ENCODE data around the gene AIF1L. TPM values are rescaled to one million over a fixed set of nuclear protein-coding genes. Genes with fewer than 3 reads are reported as not detected.
"Not testable (repeated sequence)": the region's sequence is repeated elsewhere in the genome, so short reads cannot be mapped to it uniquely, and the experiment has no call there.

Gene AIF1L
- polyA plus RNA-seq, 1 experiment, result 0.05 TPM

DNA sequence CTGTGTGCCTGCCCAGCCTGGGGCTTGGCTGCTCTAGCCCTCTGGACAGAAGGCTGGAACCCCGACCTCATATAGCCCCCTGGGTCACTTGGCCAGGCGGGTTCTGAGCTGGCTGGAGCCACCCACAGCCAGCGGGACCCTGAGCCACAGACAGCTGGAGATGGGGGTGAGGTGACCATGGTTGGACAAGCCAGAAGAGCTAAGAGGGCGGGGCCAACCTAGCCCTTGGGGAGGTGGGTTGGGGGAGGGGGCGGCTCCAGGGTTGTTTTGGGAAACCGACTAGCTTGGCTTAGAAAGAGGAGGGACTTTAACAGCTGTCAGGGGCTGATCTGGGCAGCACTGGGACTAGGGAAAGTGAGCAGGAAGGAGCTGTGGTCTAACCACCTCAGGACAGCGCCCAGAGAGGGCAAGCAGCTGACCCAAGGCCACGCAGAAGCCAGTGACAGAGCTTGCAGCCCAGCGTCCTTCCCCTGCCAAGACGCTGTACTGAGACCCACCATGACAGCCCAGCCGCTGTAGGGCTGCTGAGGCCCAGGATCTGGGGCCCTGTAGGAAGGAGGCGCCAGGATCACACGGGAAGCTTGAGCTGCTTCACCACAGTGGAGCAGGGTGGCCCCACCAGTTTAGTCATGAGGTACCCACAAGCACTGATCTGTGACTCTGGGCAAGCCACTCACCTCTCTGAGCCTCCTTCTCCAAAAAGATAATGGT is 2.2 kb downstream of the AIF1L start:
- CTCF ChIA-PET, result interaction anchor here (1.1 to 1.3 kb wide), 2 partner anchors 11 to 41 kb away, joined by 3 read pairs; no protein-coding TSS in a partner anchor
- no peak for DNase-seq (ENCODE audit: low read depth)
- Histone ChIP-seq H3K27me3 (ENCODE audit: control insufficient read depth, insufficient read depth, low read length) (peaks cover 30% of the 10 kb centered on the region), H3K36me3 (ENCODE audit: control insufficient read depth, insufficient read depth, low read length) (no peaks in the 10 kb centered on the region), H3K4me3 (ENCODE audit: low read depth, low read length) (no peak overlapping the region)
- POLR2A ChIA-PET, result interaction anchor here (0.6 kb wide), 1 partner anchor 229 kb away, joined by 6 read pairs; no protein-coding TSS in a partner anchor
- TF ChIP-seq, protein P1, sequence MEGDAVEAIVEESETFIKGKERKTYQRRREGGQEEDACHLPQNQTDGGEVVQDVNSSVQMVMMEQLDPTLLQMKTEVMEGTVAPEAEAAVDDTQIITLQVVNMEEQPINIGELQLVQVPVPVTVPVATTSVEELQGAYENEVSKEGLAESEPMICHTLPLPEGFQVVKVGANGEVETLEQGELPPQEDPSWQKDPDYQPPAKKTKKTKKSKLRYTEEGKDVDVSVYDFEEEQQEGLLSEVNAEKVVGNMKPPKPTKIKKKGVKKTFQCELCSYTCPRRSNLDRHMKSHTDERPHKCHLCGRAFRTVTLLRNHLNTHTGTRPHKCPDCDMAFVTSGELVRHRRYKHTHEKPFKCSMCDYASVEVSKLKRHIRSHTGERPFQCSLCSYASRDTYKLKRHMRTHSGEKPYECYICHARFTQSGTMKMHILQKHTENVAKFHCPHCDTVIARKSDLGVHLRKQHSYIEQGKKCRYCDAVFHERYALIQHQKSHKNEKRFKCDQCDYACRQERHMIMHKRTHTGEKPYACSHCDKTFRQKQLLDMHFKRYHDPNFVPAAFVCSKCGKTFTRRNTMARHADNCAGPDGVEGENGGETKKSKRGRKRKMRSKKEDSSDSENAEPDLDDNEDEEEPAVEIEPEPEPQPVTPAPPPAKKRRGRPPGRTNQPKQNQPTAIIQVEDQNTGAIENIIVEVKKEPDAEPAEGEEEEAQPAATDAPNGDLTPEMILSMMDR (IDR thresholded peaks at IDR 0.05; ENCODE audit: insufficient read depth, low read depth, low read length), result no peak

GRCh38 chr9:131099102-131099606 is 2.8 kb downstream of the AIF1L start:
- POLR2A ChIA-PET, result interaction anchor here (0.6 kb wide), 1 partner anchor 228 kb away, joined by 6 read pairs; no protein-coding TSS in a partner anchor
- Histone ChIP-seq H3K27me3 (ENCODE audit: control insufficient read depth, insufficient read depth, low read length) (peaks cover 30% of the 10 kb centered on the region), H3K4me3 (ENCODE audit: low read depth, low read length) (no peak overlapping the region), H3K36me3 (ENCODE audit: control insufficient read depth, insufficient read depth, low read length) (no peaks in the 10 kb centered on the region)
- CTCF ChIA-PET, result interaction anchor here (0.6 to 1.1 kb wide), 3 partner anchors 11 to 52 kb away, joined by 3 read pairs; no protein-coding TSS in a partner anchor
- TF ChIP-seq, protein P1 (IDR thresholded peaks at IDR 0.05; ENCODE audit: insufficient read depth, low read depth, low read length), result no peak
- DNase-seq (ENCODE audit: low read depth), result no peak

GRCh38 chr9:131099845-131100244 is 3.5 kb downstream of the AIF1L start:
- POLR2A ChIA-PET; H3K36me3 ChIP-seq (ENCODE audit: control insufficient read depth, insufficient read depth, low read length); DNase-seq (ENCODE audit: low read depth); H3K4me3 ChIP-seq (ENCODE audit: low read depth, low read length): not testable (repeated sequence)
- peaks cover 29% of the 10 kb centered on the region for H3K27me3 ChIP-seq (ENCODE audit: control insufficient read depth, insufficient read depth, low read length)
- CTCF ChIA-PET, result interaction anchor here (0.6 to 0.8 kb wide), 2 partner anchors 42 to 53 kb away, joined by 3 read pairs; no protein-coding TSS in a partner anchor

- ChIA-PET CTCF (interaction anchor here (0.9 kb wide), 1 partner anchor 54 kb away, joined by 3 read pairs; no protein-coding TSS in a partner anchor), POLR2A (no interaction called here)
- DNase-seq (ENCODE audit: low read depth), result no peak
- Histone ChIP-seq H3K27me3 (ENCODE audit: control insufficient read depth, insufficient read depth, low read length) (peaks cover 25% of the 10 kb centered on the region), H3K36me3 (ENCODE audit: control insufficient read depth, insufficient read depth, low read length) (no peaks in the 10 kb centered on the region), H3K4me3 (ENCODE audit: low read depth, low read length) (no peak overlapping the region)
- TF ChIP-seq, protein P1 (IDR thresholded peaks at IDR 0.05; ENCODE audit: insufficient read depth, low read depth, low read length), result no peak
Measured at GRCh38 chr9:131100445-131100844, 4.1 kb downstream of the AIF1L start.

DNA sequence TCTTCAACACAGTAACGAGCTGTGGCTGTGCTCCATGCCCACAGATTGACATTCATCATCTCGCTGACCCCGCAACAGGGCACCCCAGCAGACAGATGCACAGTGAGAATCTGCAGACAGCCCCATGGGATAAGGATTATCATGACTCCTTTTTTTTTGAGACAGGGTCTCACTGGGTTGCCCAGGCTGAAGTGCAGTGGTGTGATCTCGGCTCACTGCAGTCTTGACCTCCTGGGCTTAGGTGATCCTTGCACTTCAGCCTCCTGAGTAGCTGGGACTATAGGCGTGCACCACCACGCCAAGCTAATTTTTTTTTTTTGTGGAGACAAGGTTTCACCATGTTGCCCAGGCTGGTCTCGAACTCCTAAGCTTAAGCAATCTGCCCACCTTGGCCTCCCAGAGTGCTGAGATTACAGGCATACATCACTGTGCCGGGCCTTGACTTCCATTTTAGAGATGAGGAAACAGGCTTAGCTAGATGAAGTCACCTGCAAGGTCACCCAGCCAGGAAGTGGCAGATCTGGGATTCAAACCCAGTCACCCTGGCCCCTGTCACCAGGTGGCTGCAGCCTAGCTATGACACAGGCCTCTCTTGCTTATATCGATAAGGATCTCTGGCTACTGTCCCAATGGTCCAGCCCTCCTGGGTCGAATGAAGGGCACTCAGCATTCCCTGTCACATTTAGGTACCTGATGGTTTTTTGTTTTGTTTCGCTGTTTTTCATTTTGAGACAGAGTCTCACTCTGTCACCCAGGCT is 5.1 kb downstream of the AIF1L start:
- ChIA-PET POLR2A (no interaction called here), CTCF (interaction anchor here (0.6 kb wide), 1 partner anchor 13 kb away, joined by 3 read pairs; no protein-coding TSS in a partner anchor)
- DNase-seq (ENCODE audit: low read depth), result no peak
- no peaks in the 10 kb centered on the region for H3K36me3 ChIP-seq (ENCODE audit: control insufficient read depth, insufficient read depth, low read length)
- no peak overlapping the region for H3K4me3 ChIP-seq (ENCODE audit: low read depth, low read length)
- H3K27me3 ChIP-seq (ENCODE audit: control insufficient read depth, insufficient read depth, low read length), result peaks cover 19% of the 10 kb centered on the region
- TF ChIP-seq, protein P1 (IDR thresholded peaks at IDR 0.05; ENCODE audit: insufficient read depth, low read depth, low read length), result no peak
